Stimulated activated memory B cell treated with anti-CD40 and anti-IgM and Interleukin-4, amounts not matched to agents 10 μg/mL and 1 μg/mL and 100 μg/mL, for 72 hours (primary cell): ENCODE results near the gene AMER3.

Source experiments
- ATAC-seq: fragments of 150-1000 bp; cut with Tn5 transposase; 2 replicates; pipeline ENCODE4 v1.10.0; 2021
- H3K27ac Mint-ChIP-seq: one replicate; pipeline ENCODE4 v1.8.0; 2022; ENCODE audit warnings: mild to moderate bottlenecking, mixed read lengths
- H3K27me3 Mint-ChIP-seq: one replicate; pipeline ENCODE4 v1.8.0; 2022; ENCODE audit warnings: mixed read lengths
- H3K36me3 Mint-ChIP-seq: one replicate; pipeline ENCODE4 v1.8.0; 2022; ENCODE audit warnings: mixed read lengths
- H3K4me1 Mint-ChIP-seq: one replicate; pipeline ENCODE4 v1.8.0; 2022; ENCODE audit warnings: mixed read lengths
- H3K4me3 Mint-ChIP-seq: one replicate; pipeline ENCODE4 v1.8.0; 2022; ENCODE audit warnings: mild to moderate bottlenecking, moderate library complexity, mixed read lengths
- H3K9me3 Mint-ChIP-seq: one replicate; pipeline ENCODE4 v1.8.0; 2022; ENCODE audit warnings: mixed read lengths

AMER3 gene

DNA sequence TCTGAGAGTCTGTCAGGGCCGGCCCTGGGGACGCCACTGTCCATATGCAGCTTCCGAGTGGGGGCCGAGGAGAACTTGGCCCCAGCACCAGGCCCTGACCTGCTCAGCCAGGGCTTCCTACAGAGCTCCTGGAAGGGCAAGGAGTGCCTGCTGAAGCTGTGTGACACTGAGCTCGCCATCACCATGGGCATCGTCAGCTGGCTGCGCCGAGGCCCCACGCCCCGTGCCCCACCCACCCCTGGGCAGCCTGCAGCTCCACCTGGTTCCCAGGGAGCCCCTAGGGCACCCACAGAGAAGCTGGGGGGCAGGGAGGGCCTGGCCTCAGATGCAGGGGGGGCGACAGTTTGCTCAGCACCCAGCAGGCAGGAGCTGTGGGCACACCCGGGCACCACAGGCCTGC, 8.1 kb downstream of the AMER3 start:
- Mint-ChIP-seq H3K4me1 (no peaks in the 10 kb centered on the region), H3K27me3 (peaks cover 50% of the 10 kb centered on the region), H3K4me3 (no peak overlapping the region), H3K36me3 (no peaks in the 10 kb centered on the region), H3K27ac (no peak overlapping the region), H3K9me3 (no peaks in the 10 kb centered on the region)
- ATAC-seq = no peak

DNA sequence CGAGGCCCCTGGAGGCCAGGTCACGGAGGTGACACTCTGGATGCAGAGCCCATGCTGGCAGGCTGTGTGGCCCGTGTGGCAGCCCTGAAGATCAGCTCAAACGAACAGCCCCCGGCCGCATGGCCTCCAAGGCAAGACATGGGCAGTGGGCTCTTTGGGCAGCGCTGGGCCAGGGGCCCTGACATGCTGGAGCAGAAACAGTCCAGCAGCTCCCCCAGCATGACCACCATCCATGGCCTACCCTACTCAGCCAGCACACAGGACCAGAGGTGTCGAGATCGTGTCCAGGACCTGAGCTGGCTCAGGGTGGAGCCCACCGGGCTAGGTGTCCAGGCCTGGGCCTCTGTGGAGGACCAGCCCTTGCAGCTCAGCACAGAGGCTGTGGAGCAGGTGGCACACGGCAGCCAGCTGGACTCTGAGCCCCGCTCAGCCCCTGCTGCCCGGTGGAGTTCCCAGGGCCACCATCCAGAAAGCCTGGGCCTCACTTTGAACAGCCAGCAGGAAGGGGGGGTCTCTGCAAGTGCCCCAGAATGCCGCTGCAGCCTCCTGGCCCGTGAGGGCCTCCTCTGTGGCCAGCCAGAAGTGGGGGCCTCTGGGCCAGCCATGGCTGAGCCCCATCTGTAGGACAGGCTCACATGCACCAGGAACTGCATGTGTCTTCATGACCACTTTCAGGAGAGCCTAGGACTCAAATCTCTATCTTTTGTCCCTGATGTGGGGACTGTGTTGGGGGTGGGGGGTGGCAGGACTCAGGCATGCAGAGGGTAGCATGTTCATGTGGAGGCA, 8.9 kb downstream of the AMER3 start:
- Mint-ChIP-seq H3K27ac (no peak overlapping the region), H3K4me1 (no peaks in the 10 kb centered on the region), H3K4me3 (no peak overlapping the region), H3K36me3 (no peaks in the 10 kb centered on the region), H3K27me3 (peaks cover 53% of the 10 kb centered on the region), H3K9me3 (no peaks in the 10 kb centered on the region)
- no peak for ATAC-seq

DNA sequence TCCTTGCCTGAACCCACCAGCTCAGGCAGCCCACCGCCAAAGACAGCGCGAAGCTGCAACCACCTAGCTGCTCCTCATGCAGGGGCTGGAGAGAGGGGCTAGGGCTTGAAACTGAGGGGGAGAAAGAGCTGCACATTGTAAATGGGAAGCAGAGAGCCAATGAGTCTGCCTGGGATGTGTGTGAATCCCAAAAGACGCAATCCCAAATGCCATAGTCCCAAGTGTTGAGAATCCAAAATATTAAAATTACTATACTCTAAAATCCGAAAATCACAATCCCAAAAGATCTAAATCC, 9.4 kb downstream of the AMER3 start:
- Mint-ChIP-seq H3K27ac (no peak overlapping the region), H3K36me3 (no peaks in the 10 kb centered on the region), H3K27me3 (peaks cover 58% of the 10 kb centered on the region), H3K4me1 (no peaks in the 10 kb centered on the region), H3K4me3 (no peak overlapping the region), H3K9me3 (no peaks in the 10 kb centered on the region)
- ATAC-seq = no peak

DNA sequence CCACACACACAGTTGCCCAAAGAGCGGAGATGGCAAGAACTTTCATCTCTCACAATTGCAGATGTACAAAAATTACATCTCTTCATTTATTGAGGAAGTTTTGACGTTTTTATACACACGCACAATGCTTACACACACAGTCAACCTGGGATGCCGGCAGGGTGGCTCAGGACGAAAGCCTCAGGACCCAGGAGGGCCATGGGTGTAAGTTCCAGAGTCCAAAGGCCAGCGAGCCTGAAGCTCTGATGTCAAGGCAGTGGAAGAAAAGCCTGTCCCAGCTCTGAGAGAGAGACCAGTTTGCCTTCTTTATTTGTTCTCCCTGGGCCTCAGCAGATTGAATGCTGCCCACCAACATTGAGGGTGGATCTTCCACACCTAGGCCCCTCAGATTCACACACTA, 10.1 kb downstream of the AMER3 start:
- H3K36me3 Mint-ChIP-seq = no peaks in the 10 kb centered on the region
- no peak for ATAC-seq
- H3K4me1 Mint-ChIP-seq = no peaks in the 10 kb centered on the region
- peaks cover 60% of the 10 kb centered on the region for H3K27me3 Mint-ChIP-seq
- H3K4me3 Mint-ChIP-seq = no peak overlapping the region
- no peaks in the 10 kb centered on the region for H3K9me3 Mint-ChIP-seq
- no peak overlapping the region for H3K27ac Mint-ChIP-seq

DNA sequence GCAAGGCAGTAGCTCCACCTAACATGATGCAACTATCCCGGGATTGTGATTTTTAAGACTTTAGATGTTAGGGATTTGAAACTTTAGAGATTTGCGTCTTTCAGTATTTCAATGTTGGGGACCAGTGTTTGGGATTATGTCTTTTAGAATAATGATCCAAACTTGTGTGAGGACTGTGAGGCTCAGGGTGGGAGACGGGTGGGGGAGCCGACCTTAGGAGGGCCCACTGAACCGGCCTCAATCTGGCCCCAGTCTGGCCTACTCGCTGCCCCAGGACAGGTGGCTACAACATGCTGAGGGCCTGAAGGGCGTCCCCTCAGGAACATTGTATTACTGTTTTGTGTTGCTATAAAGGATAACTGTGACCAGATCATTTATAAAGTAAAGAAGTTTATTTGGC, 10.7 kb downstream of the AMER3 start:
- Mint-ChIP-seq H3K36me3 (no peaks in the 10 kb centered on the region), H3K27me3 (peaks cover 54% of the 10 kb centered on the region), H3K27ac (no peak overlapping the region), H3K4me1 (no peaks in the 10 kb centered on the region), H3K4me3 (no peak overlapping the region), H3K9me3 (no peaks in the 10 kb centered on the region)
- no peak for ATAC-seq

DNA sequence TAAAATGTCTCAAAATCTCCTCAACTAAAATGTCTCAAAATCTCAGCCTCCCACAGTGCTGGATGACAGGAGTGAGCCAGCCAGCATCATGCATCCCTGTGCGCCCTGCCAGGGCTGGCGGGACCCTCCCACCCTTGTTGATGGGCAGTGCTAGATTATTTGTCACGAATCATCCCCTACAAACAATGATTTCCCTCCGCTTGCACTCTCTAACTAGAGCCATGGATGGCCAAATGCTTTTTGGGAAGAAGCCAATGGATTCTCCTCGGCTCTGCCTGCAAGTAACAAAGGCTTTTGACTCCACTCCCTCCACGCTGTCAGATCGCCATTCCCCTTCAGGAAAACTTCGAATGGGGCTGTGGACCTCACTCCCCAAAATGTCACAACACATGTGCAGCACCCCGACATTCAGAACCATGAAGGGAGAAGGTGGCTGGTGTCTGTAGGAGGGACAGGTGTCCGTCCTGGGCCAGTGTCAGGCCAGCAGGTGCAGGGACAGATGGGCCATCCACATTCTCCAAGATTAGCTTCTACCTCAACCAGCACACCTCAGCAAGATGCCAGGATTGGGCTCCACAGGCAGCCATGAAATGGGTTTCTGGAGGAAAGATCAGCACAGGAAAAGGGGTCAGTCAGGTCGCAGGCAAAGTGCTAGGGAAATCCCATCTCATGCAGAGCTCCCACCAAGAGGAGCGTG, 11.5 kb downstream of the AMER3 start:
- no peaks in the 10 kb centered on the region for H3K4me1 Mint-ChIP-seq
- no peak for ATAC-seq
- peaks cover 46% of the 10 kb centered on the region for H3K27me3 Mint-ChIP-seq
- no peaks in the 10 kb centered on the region for H3K9me3 Mint-ChIP-seq
- no peaks in the 10 kb centered on the region for H3K36me3 Mint-ChIP-seq
- H3K27ac Mint-ChIP-seq = no peak overlapping the region
- H3K4me3 Mint-ChIP-seq = no peak overlapping the region

DNA sequence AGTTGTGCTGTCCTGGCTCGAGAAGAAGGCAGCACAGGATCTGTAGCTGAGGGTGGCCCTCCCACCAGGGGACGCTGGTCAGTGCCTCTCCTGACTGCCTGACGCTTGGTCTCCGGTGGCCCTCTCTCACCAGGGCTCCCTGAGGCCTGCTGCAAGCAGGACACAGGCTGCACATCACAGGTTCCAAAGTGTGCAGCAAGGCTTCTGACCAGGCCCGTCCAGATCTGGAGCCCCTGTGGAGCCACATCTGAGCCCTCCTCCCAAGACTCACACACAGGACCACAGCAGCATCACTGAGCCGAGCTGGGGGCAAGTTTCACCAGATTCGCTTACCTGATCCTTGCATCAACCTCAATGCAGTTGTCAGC, 12.1 kb downstream of the AMER3 start:
- Mint-ChIP-seq H3K27ac (no peak overlapping the region), H3K27me3 (peaks cover 43% of the 10 kb centered on the region), H3K4me1 (no peaks in the 10 kb centered on the region), H3K9me3 (no peaks in the 10 kb centered on the region), H3K36me3 (no peaks in the 10 kb centered on the region), H3K4me3 (no peak overlapping the region)
- ATAC-seq = no peak

DNA sequence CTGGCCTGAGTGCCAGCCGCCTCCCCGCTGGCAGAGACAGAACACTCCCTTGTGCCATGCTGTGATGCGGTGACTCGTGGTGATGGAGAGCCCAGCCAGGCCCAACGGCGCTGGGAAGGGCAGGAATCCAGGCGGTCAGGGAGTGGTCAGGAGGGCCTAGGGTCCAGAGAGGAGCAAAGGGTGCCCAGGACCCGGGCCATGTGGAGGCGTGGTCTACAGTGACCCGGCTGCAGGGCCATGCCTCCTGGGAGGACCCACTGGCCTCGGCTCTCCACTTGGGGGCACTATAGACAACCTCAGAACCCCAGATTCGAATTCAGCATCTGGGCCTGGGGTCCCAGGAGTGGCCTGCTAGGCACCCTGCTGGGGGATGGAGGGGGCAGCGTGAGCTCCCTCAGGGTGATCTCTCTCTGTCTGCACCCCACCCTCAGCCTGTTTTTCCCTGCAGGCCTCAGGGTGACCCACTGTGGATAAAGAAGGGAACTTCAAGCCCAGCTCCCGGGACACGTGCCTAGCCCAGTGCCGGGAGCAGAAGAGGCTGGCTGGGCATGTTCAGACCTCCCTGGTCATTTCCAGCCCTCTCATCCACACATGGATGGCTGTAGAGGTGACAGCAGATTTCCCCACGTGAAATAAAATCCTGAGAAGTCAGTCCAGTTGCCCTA, 13.0 kb downstream of the AMER3 start:
- no peak overlapping the region for H3K27ac Mint-ChIP-seq
- peaks cover 52% of the 10 kb centered on the region for H3K27me3 Mint-ChIP-seq
- no peaks in the 10 kb centered on the region for H3K9me3 Mint-ChIP-seq
- no peak for ATAC-seq
- no peaks in the 10 kb centered on the region for H3K4me1 Mint-ChIP-seq
- H3K36me3 Mint-ChIP-seq = no peaks in the 10 kb centered on the region
- H3K4me3 Mint-ChIP-seq = no peak overlapping the region

DNA sequence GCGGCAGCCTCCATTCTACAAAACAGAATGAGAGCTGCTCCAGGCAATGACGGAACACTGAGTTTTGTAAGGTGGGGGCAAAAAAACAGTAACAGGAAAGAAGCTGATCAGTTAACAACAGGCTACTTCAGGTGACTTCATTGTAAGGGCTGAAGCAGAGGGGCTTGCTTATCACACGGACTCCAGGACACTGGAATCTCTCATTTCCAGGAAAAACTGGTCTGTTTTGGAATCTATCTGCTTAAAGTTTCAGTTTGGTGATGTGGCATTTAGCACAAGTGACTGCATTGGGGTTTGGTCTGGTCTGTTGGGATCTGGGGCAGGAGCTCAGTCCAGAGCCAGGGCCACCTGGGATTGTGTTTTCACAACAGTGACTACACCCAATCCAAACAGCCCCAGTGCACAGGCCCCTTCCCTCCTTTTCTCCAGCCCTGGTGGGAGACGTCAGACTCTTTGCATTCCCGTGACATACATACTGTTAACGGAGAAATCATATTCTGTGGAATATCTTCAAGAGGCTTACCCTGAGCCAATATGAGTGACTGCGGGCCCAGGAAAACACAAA, 14.1 kb downstream of the AMER3 start:
- H3K4me3 Mint-ChIP-seq = no peak overlapping the region
- peaks cover 55% of the 10 kb centered on the region for H3K27me3 Mint-ChIP-seq
- no peak overlapping the region for H3K27ac Mint-ChIP-seq
- H3K4me1 Mint-ChIP-seq = no peaks in the 10 kb centered on the region
- no peaks in the 10 kb centered on the region for H3K36me3 Mint-ChIP-seq
- no peak for ATAC-seq
- no peaks in the 10 kb centered on the region for H3K9me3 Mint-ChIP-seq

DNA sequence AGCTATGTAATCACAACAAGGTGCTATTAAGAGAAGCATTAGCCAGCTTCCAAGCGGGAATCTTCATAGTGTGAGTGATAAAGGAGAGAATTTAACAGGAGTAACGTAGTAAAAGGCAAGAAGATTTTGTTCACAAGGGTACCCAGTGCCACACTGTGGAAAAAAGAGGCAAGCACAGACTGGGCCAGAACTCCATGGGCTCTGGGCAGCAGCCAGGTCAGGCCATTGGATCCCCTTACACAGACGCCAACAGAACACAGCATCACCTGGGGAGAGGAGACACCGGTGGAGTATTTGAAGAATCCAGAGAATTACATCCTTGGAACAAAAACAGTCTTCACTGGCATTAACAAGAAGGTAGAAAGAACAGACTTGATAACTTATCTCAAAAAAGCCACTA, 21.2 kb downstream of the AMER3 start:
- Mint-ChIP-seq H3K27ac (no peak overlapping the region), H3K36me3 (no peaks in the 10 kb centered on the region), H3K4me3 (no peak overlapping the region), H3K9me3 (no peaks in the 10 kb centered on the region), H3K4me1 (no peaks in the 10 kb centered on the region), H3K27me3 (peaks cover 24% of the 10 kb centered on the region)
- ATAC-seq = no peak

DNA sequence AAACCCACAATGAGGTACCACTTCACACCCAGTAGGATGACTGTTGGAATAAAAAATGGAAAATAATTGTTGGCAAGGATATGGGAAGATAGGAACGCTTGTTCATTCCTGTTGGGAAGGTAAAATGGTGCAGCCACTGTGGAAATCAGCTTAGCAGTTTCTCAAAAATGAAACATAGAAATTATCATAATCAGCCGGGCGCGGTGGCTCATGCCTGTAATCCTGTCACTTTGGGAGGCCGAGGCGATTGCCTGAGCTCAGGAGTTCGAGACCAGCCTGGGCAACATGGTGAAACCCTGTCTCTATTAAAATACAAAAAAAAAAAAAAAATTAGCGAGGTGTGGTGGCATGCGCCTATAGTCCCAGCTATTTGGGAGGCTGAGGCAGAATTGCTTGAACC, 23.4 kb downstream of the AMER3 start:
- no peak overlapping the region for H3K4me3 Mint-ChIP-seq
- no peaks in the 10 kb centered on the region for H3K4me1 Mint-ChIP-seq
- peaks cover 11% of the 10 kb centered on the region for H3K27me3 Mint-ChIP-seq
- ATAC-seq = no peak
- no peaks in the 10 kb centered on the region for H3K9me3 Mint-ChIP-seq
- H3K36me3 Mint-ChIP-seq = no peaks in the 10 kb centered on the region
- no peak overlapping the region for H3K27ac Mint-ChIP-seq

DNA sequence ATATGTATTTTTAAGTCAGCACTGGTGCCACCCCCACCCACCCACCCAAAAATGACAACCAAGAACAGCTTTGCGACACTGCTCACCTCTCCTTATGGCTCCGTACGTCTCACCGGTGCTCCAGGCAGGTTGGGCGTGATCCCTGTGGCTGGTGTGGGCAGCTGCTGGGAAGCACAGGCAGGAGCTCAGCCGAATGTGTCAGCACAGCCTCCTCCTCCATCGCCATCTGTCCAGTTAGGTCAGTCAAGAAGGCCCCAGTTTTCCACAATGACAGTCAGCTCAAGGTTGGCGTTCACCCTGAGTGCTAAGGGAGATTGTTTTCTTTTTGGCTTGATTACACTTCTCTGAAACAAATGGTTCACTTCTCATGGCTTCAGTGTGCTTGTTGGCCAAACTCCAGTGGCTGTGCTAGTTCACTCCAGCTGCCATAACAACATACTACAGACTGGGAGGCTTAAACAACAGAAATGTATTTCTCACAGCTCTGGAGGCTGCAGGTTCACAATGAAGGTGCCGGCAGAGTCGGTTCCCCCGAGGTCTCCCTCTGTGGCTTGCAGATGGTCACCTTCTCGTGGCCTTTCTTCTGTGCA, 30.2 kb downstream of the AMER3 start:
- no peak for ATAC-seq
- Mint-ChIP-seq H3K9me3 (no peaks in the 10 kb centered on the region), H3K27ac (no peak overlapping the region), H3K36me3 (no peaks in the 10 kb centered on the region), H3K4me1 (no peaks in the 10 kb centered on the region), H3K27me3 (peaks cover 20% of the 10 kb centered on the region), H3K4me3 (no peak overlapping the region)

DNA sequence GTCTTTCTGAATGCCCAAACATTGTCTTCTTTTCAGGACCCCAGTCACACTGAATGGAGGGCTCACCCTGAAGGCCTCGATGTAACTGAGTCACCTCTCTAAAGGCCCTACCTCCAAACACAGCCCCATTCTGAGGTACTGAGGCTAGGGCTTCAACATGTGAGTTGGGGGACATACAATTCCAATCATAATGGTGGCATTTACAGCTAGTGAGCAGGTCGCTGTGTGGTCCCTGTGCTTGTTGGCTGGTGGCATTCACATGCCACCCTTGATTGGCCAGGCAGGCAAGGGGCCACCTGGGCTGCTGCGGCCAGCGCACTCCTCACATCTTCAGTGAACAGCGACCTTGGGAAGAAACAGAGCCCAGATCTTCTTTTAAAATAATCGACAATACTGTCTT, 30.7 kb downstream of the AMER3 start:
- H3K4me1 Mint-ChIP-seq = no peaks in the 10 kb centered on the region
- H3K36me3 Mint-ChIP-seq = no peaks in the 10 kb centered on the region
- no peak overlapping the region for H3K27ac Mint-ChIP-seq
- H3K9me3 Mint-ChIP-seq = no peaks in the 10 kb centered on the region
- no peak overlapping the region for H3K4me3 Mint-ChIP-seq
- peaks cover 15% of the 10 kb centered on the region for H3K27me3 Mint-ChIP-seq
- no peak for ATAC-seq

DNA sequence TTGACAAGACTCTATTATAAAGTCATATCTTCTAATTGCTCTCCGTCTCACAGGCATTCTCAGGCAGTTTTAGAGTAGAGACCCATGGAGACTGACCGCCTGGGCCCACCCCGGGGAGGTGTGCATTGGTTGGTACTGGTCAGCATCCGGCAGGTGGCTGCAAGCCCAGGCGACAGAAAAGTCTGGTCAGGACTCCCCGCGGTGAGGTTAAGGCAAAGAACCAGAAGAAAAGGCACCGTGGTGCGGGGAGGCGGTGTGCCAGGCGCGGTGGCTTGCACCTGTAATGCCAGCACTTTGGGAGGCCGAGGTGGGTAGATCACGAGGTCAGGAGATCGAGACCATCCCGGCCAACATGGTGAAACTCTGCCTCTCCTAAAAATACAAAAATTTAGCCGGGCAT, 32.5 kb downstream of the AMER3 start:
- Mint-ChIP-seq H3K4me3 (no peak overlapping the region), H3K27ac (no peak overlapping the region), H3K36me3 (no peaks in the 10 kb centered on the region), H3K9me3 (no peaks in the 10 kb centered on the region), H3K4me1 (no peaks in the 10 kb centered on the region), H3K27me3 (peaks cover 14% of the 10 kb centered on the region)
- ATAC-seq = no peak

DNA sequence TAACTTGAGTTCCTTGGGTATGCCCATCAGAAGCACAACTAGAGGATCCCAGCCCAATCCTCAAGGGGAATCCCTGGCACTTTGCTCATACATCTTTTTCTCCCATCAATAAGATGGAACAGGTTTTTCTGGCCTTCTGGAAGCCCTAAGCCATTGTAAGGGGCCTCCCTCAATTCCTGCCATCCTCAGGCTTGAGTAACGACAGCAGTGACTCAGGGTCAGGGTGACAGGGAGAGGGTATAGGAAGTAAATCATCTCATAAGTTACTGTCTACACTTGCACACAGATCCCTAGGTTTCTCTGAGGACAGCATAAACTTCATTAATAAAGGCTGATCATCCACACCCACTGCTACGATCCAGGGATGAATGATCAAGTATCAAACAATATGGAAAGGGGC, 35.0 kb downstream of the AMER3 start:
- Mint-ChIP-seq H3K27me3 (peaks cover 14% of the 10 kb centered on the region), H3K36me3 (no peaks in the 10 kb centered on the region), H3K4me1 (peaks cover 8% of the 10 kb centered on the region), H3K27ac (no peak overlapping the region), H3K9me3 (no peaks in the 10 kb centered on the region), H3K4me3 (no peak overlapping the region)
- no peak for ATAC-seq
